GM19468 (cell line): ENCODE results near the gene CRIP2.

Experiments used
- ATAC-seq: cut with Tn5 transposase; IDR thresholded peaks from one replicate; pipeline ENCODE4 v1.9.1; 2021; ENCODE audit warnings: mild to moderate bottlenecking, moderate library complexity, moderate number of reproducible peaks; ENCODE audit not compliant: unreplicated experiment; ENCODE audit errors: extremely low read depth

Gene CRIP2, protein sequence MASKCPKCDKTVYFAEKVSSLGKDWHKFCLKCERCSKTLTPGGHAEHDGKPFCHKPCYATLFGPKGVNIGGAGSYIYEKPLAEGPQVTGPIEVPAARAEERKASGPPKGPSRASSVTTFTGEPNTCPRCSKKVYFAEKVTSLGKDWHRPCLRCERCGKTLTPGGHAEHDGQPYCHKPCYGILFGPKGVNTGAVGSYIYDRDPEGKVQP

DNA sequence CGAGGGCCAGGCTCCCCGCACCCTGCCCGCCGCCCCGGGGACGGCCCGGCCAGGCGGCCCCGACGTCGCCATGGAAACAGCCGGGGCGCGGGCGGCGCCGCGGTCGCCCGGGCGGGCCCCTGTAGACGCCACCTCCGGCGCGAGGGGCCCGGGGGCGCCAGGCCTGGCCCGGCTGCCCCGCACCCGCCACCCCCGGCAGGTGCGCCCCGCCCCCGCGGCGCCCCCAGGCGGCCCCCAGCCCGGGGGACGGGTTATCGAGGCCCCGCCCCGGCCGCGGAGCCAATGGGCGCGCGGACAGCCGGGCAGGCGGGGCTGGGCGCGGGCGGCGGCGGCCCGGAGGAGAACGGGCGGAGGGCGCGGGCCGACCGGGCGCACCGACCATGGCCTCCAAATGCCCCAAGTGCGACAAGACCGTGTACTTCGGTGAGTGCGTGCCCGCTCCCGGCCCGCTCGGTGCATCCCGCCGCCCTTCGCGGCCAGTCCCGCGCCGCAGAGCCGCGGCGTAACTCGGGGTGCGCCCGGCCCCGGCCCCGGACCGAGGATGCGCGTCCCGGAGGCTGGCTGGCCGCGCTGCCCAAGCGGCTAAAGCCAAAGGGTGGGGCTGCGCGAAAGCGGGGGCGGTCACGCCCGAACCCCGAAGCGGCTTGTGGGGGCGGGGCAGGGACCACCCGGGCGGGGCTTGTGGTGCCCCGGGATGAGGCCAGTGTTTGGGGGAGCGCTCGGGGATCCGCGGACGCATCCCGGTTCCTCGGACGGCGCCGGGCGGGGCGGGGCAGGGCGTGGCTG, at the start of gene CRIP2:
Gene CRIP2, plus strand, starts transcription at position 339 of the 786 bp plus-strand sequence. Its CDS starts 42 bp downstream, at position 381.
- no peak for ATAC-seq

DNA sequence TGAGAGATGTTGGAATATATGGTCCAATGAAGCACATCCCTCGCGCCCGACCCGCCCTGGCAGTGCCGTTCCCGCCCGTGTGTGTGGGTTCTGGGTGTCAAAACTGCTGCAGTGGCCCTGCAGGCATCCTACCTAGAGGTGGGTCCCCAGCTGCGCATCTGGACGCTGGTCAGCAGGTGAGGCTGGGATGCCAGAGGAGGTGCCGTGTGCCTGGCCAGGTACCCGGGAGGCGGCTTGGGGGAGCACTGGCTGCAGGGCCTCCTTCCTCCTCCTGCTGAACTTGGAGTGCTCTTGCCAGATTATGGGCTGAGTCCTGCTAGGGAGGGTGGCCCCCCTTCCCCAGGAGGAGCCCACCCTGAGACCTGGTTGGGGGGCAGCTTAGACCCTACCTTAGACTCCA, 49.8 kb upstream of the CRIP2 start:
- no peak for ATAC-seq

DNA sequence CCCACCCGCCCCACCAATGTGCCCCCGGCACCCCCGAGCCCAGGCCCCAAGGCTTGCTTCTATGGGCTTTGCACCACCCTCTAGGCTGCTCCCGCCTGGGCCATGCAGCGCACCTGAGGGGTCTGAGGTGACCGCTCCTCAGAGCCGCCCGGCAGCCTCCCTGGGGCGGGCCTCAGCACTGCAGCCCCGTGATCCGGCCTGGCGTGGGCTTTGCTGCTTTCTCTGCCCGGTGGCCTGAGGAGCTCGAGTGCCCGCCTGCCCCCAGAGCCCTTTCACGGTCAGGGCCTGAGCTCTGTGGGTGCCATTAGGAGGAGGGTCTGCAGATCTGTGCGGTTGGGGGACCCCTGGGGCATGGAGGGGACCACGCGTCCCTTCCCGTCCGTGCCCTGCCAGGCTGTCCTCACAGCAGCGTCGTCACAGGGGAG, 48.8 kb upstream of the CRIP2 start:
- ATAC-seq, result no peak

- ATAC-seq, result no peak
These were observed 48.0 kb upstream of the CRIP2 start for GRCh38 chr14:105426416-105427130.

DNA sequence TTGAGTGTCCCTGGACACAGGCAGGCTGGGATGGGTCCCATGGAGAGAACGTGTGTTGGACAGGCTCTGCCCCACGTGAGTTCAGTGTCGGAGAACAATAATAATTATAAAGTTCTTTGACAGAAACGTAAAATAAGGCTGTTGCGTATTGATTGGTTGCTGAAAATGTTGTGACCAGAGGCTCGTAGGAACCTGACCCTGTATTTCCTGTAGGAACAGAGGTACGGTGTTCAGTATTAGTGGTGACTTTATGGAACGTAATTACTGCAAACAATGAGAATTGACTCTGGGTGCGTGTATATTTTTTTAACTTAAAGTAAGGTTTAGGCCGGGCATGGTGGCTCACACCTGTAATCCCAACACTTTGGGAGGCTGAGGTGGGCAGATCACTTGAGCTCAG, 47.2 kb upstream of the CRIP2 start:
- ATAC-seq, result no peak

DNA sequence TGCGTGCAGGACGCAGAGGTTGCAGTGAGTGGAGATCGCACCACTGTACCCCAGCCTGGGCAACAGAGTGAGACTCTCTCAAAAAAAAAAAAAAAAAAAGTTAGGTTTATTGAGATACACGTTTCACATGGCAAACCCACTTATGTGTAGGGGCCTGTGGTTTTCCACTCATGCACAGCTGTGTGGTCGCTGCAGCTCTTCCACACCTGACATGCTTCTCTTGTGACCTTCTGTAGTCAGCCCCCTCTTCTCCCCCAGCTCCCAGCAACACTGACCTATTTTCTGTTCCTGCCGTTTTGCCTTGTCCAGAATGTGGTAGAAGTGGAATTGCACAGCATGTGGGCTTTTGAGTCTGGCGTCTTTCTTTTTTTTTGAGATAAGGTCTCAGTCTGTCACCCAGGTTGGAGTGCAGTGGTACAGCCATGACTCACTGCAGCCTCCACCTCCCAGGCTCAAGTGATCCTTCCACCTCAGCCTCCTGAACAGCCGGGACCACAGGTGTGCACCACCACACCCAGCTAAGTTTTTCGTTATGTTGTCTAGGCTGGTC, 46.6 kb upstream of the CRIP2 start:
- ATAC-seq, result no peak

DNA sequence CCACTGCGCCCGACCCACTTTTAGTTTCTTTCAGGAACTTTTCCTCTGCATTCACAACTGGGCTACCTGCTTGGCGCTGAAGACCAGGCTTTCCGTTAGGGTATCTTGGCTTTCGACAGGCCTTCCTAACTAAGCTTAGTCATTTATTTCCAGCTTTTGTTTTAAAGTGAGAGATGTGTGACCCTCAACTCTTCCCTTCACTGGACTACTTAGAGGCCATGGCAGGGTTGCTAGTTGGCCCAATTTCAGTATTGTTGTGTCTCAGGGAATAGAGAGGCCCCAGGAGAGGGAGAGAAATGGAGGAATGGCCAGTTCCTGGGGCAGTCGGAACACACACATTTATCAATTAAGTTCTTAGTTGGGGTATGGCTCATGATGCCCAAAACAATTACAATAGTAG, 44.6 kb upstream of the CRIP2 start:
- ATAC-seq, result no peak

DNA sequence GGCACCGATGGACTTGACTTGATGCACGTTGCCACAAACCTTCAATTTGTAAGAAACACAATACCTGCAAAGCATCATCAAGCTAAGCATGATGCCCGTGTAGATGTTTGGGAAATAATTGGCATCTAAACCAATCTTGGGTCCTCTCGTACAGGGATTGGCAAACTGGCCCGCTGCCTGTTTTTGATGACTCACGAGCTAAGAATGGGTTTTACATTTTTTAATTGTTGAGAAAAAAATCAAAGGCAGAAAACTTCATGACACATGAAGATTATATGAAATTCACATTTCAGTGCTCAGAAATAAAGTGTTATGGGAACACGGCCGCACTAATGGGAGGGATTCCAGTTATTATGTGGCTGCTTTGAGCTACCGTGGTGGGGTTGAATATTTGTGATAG, 44.1 kb upstream of the CRIP2 start:
- no peak for ATAC-seq

- no peak for ATAC-seq
These were observed 43.4 kb upstream of the CRIP2 start for GRCh38 chr14:105431256-105431655.

DNA sequence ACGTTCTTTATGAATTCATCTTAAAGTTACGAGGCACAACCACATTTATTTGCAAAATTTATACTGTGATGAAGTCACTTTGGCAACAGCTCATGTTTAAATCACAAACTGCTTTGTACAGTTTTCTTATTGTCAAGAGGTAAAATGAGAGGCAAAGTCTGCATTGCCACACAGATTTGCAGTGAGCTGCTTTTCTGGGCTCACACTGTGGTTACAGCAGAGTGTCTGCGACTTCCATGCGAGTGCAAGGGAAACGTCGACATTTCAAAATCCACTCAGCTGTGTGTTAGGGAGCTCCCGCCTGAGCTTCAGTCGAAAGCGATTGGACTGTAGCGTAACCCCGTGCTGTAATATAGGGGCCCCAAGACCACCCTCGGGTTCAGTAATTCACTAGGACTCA, 42.0 kb upstream of the CRIP2 start:
- ATAC-seq, result no peak

- ATAC-seq, result no peak
These were observed 41.4 kb upstream of the CRIP2 start for GRCh38 chr14:105433161-105433605.

DNA sequence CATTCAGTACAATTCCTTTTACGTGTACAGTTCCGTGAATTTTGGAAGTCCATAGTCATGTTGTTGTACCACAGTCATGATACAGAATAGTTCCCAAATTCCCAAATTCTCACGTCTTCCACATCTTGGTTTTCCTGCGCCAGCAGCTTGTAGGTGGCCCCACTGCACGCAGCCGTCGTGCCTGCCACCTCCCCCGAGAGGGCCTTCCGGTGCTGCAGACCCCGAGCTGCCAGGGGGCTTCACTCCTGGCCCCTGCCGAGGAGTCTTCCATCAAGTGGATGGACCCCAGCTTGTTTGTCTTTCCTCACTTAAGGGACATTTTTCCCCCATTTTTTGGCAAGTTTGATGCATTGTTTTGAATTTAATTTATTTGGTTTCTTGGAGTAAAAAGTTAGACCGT, 38.2 kb upstream of the CRIP2 start:
- no peak for ATAC-seq

- ATAC-seq, result no peak
These were observed 37.5 kb upstream of the CRIP2 start for GRCh38 chr14:105436891-105437722.

GRCh38 chr14:105437723-105438500, 36.7 kb upstream of the CRIP2 start:
- no peak for ATAC-seq

DNA sequence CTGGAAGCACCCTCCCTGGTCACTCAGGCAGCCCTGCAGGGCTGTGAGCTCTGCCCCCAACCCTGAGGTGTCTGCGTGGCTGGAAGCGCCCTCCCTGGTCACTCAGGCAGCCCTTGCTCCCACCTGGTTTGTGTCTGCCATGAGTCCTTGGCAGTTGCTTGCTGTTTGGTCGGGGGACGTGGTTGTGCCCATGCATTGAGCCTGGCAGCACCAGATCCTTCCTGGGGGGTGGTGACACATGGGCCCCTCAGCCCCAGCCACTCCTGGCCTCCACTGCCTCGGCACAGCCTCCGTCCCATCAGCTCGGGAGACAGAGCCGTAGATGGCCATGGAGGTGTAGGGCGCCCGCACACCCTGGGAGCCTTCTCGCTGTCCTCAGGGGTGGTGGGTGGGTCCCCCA, 35.4 kb upstream of the CRIP2 start:
- no peak for ATAC-seq

DNA sequence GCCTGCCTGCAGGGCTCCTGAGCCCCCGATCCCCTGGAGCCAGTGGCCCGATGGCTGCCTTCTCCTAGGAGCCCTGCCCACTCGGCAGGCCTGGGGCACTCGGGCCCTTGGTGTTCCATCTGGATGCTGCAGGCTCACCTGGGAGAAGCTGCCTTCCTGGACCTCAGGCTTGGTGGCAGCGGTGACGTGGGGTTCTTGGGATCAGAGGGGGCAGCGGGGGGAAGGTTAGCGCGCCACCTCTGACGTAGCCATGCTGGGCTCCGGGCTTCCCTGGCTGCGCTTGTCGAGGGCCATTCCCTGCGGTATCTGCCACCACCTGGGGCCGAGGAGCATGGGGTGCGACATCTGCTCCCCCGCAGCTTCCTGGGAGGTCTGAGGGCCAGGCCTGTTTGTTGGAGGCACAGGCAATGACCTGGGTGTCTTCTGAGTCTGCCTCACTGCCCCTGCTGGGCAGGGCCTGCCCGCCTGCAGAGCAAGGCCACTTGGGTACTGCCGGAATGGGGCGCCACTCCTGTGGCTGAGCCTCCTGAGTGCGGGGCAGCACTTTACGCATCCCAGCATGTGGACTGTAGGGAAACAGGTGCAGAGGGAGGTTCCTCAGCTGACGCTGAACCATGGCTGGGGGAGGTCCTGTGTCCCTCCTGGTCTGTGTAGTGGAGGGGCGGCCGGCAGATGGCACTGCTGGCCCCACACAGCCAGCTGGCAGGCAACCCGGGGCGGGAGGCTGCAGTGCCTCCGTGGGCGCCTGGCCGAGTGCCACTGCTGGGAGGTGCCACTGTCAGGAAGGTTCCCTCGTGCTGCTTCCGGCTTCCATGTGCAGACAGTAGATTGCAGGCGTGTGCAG, 34.7 kb upstream of the CRIP2 start:
- no peak for ATAC-seq

DNA sequence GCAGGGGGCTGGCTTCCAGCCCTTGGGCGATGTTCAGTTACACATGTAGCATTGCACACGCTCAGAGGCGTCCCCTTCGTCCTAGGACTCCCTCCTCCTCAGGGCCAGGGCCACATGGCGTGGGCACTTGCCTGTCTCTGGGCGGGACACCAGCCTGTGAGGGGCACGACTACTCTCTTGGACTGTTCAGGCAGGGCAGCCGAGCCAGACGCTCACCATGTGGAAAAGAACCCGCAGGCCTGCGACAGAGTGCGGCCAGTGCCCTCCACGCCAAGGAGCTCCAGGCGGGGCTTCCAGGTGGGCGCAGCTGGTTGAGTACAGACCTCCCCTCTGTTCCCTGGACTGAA, 34.1 kb upstream of the CRIP2 start:
- no peak for ATAC-seq

DNA sequence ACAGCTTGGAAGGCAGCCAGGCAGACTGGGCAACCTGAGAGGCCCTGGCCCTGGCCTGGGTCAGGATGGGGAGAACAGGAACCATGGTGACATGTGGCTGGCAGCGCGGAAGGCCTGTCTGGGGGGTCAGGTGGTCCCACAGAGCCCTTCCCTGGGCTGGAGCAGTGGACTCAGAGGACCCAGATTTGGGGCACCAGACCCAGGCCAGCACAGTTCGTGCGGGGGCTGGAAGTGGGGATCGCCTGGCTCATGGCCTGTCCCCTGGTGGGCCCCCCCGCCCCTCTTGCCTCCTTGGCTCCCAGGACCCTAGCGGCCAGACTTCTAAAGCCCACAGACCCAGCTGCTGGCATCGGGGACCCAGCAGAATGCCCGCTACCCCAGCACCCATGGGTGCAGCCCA, 33.6 kb upstream of the CRIP2 start:
- no peak for ATAC-seq

GRCh38 chr14:105442125-105442524, 32.5 kb upstream of the CRIP2 start:
- ATAC-seq, result no peak
